OCI-LY3 (cell line): ENCODE results near the gene B3GLCT.
A peak's percentile ranks its signal among the peaks of the same experiment; 100 is the strongest.

Experiments
- H2AFZ ChIP-seq: fragments of 200-600, 300-600 bp; shearing (Covaris generic); 2 replicates; pipeline ENCODE4 v1.6.0; 2014; ENCODE audit warnings: antibody characterized with exemption, low read depth, low read length
- H3K27ac ChIP-seq: fragments of 200-600, 300-600 bp; sonication (generic); 2 replicates; pipeline ENCODE4 v1.5.1; 2014; ENCODE audit warnings: mild to moderate bottlenecking, low read length, moderate library complexity, mixed read lengths
- H3K27me3 ChIP-seq: fragments of 200-600, 300-600 bp; sonication (generic); 2 replicates; pipeline ENCODE4 v1.6.1; 2014; ENCODE audit warnings: low read depth, low read length, mixed read lengths
- H3K36me3 ChIP-seq: fragments of 200-600, 300-600 bp; sonication (generic); replicated peaks from 2 replicates; pipeline ENCODE3; 2014; ENCODE audit warnings: low read depth, low read length, mixed read lengths
- H3K4me1 ChIP-seq: fragments of 300-600, 200-600 bp; sonication (generic); 2 replicates; pipeline ENCODE4 v1.6.1; 2014; ENCODE audit warnings: low read length, mixed read lengths
- H3K4me2 ChIP-seq: fragments of 200-600, 300-600 bp; sonication (generic); 2 replicates; pipeline ENCODE4 v1.6.1; 2014; ENCODE audit warnings: low read length, mixed read lengths
- H3K4me3 ChIP-seq: fragments of 300-600, 200-600 bp; sonication (generic); 2 replicates; pipeline ENCODE4 v1.5.1; 2014; ENCODE audit warnings: antibody characterized with exemption, mild to moderate bottlenecking, low read length, moderate library complexity
- H3K79me2 ChIP-seq: fragments of 300-600, 200-600 bp; shearing (Covaris generic); 2 replicates; pipeline ENCODE4 v1.6.1; 2014; ENCODE audit warnings: mild to moderate bottlenecking, low read length, mixed read lengths
- H3K9ac ChIP-seq: fragments of 300-600, 200-600 bp; shearing (Covaris generic); 2 replicates; pipeline ENCODE4 v1.6.0; 2014; ENCODE audit warnings: mild to moderate bottlenecking, low read length, moderate library complexity
- H3K9me3 ChIP-seq: fragments of 200-600, 300-600 bp; shearing (Covaris generic); 2 replicates; pipeline ENCODE4 v1.6.1; 2014; ENCODE audit warnings: low read length, mixed read lengths; ENCODE audit not compliant: insufficient read depth
- H4K20me1 ChIP-seq: fragments of 200-600, 300-600 bp; sonication (generic); 2 replicates; pipeline ENCODE4 v1.6.1; 2016; ENCODE audit warnings: low read length, mixed read lengths; ENCODE audit not compliant: insufficient read depth
- CTCF ChIP-seq: fragments of 200-600, 300-600 bp; sonication (generic); IDR thresholded peaks from 2 replicates; pipeline ENCODE4 v1.5.1; 2014; ENCODE audit warnings: antibody characterized with exemption, low read length, low read depth
- EZH2phosphoT487 ChIP-seq: fragments of 200-600 bp; shearing (Covaris generic); IDR thresholded peaks from 2 replicates; pipeline ENCODE4 v1.6.1; 2018; ENCODE audit warnings: antibody characterized with exemption, mixed run types, low read depth

The B3GLCT gene

GRCh38 chr13:31168736-31169135 is 31.0 kb upstream of the B3GLCT start:
- Histone ChIP-seq H3K27ac (no peak overlapping the region), H3K4me2 (no peak overlapping the region), H3K36me3 (no peaks in the 10 kb centered on the region), H4K20me1 (no peaks in the 10 kb centered on the region), H2AFZ (no peak overlapping the region), H3K4me3 (no peak overlapping the region), H3K79me2 (no peaks in the 10 kb centered on the region), H3K9ac (no peak overlapping the region), H3K27me3 (peaks cover 29% of the 10 kb centered on the region; the same call in 1 of the 2 replicates), H3K4me1 (peaks cover 15% of the 10 kb centered on the region), H3K9me3 (no peaks in the 10 kb centered on the region)
- no peak for TF ChIP-seq EZH2phosphoT487
- no peak for TF ChIP-seq CTCF

GRCh38 chr13:31172001-31172400 is 27.8 kb upstream of the B3GLCT start:
- H4K20me1 ChIP-seq = no peaks in the 10 kb centered on the region
- H3K4me3 ChIP-seq = no peak overlapping the region
- H3K4me2 ChIP-seq = no peak overlapping the region
- H3K9ac ChIP-seq = no peak overlapping the region
- no peak overlapping the region for H3K27ac ChIP-seq
- no peak overlapping the region for H2AFZ ChIP-seq
- peaks cover 29% of the 10 kb centered on the region; the same call in 1 of the 2 replicates for H3K27me3 ChIP-seq
- H3K79me2 ChIP-seq = no peaks in the 10 kb centered on the region
- no peak for TF ChIP-seq EZH2phosphoT487
- no peak for TF ChIP-seq CTCF
- no peaks in the 10 kb centered on the region for H3K36me3 ChIP-seq
- no peaks in the 10 kb centered on the region for H3K9me3 ChIP-seq
- H3K4me1 ChIP-seq = peaks cover 15% of the 10 kb centered on the region

- no peaks in the 10 kb centered on the region for H3K36me3 ChIP-seq
- H3K79me2 ChIP-seq = no peaks in the 10 kb centered on the region
- no peaks in the 10 kb centered on the region for H3K9me3 ChIP-seq
- H3K4me1 ChIP-seq = peaks cover 11% of the 10 kb centered on the region
- H2AFZ ChIP-seq = no peak overlapping the region
- no peak overlapping the region for H3K4me2 ChIP-seq
- H3K27ac ChIP-seq = no peak overlapping the region
- no peak overlapping the region for H3K4me3 ChIP-seq
- TF ChIP-seq EZH2phosphoT487 (no peak), CTCF (no peak)
- no peaks in the 10 kb centered on the region for H4K20me1 ChIP-seq
- no peak overlapping the region for H3K9ac ChIP-seq
- H3K27me3 ChIP-seq = peaks cover 29% of the 10 kb centered on the region; the same call in 1 of the 2 replicates
These were observed 27.2 kb upstream of the B3GLCT start for GRCh38 chr13:31172535-31172934.

GRCh38 chr13:31174018-31174417 is 25.8 kb upstream of the B3GLCT start:
- Histone ChIP-seq H3K27me3 (peaks cover 20% of the 10 kb centered on the region; the same call in 1 of the 2 replicates), H4K20me1 (no peaks in the 10 kb centered on the region), H3K9ac (no peak overlapping the region), H3K4me1 (no peaks in the 10 kb centered on the region), H3K27ac (no peak overlapping the region), H3K36me3 (no peaks in the 10 kb centered on the region), H3K9me3 (no peaks in the 10 kb centered on the region), H3K4me3 (no peak overlapping the region), H3K79me2 (no peaks in the 10 kb centered on the region), H3K4me2 (no peak overlapping the region), H2AFZ (no peak overlapping the region)
- TF ChIP-seq EZH2phosphoT487 (no peak), CTCF (peak; percentile 30)
